ENCODE results near the gene MRPL45. TPM values are rescaled to one million over a fixed set of nuclear protein-coding genes. Genes with fewer than 3 reads are reported as not detected.

MRPL45 gene
- total and polyA plus RNA-seq, 2 of the 13 experiments (the other 11 are each of a cell fraction or from before 2014, with no cell fraction given) = 89.5 to 157 TPM

- TF ChIP-seq ZNF691 (CRISPR knock-in tag; IDR thresholded peaks at IDR 0.05; ENCODE audit: borderline replicate concordance, low read depth) = peak; percentile 86; the same call in 1 of the 2 replicates
- TF ChIP-seq SCMH1 (CRISPR knock-in tag; IDR thresholded peaks at IDR 0.05; ENCODE audit: borderline replicate concordance) = no peak
- peak; percentile 97 for TF ChIP-seq SMAD3 (CRISPR knock-in tag; IDR thresholded peaks at IDR 0.05)
- TF ChIP-seq, protein P1, sequence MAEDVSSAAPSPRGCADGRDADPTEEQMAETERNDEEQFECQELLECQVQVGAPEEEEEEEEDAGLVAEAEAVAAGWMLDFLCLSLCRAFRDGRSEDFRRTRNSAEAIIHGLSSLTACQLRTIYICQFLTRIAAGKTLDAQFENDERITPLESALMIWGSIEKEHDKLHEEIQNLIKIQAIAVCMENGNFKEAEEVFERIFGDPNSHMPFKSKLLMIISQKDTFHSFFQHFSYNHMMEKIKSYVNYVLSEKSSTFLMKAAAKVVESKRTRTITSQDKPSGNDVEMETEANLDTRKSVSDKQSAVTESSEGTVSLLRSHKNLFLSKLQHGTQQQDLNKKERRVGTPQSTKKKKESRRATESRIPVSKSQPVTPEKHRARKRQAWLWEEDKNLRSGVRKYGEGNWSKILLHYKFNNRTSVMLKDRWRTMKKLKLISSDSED (CRISPR knock-in tag; IDR thresholded peaks at IDR 0.05) = no peak
- peak; percentile 33; the same call in 1 of the 2 replicates for TF ChIP-seq RERE (CRISPR knock-in tag; IDR thresholded peaks at IDR 0.05; ENCODE audit: low read depth)
- no peak; the same call in 1 of the 2 replicates for TF ChIP-seq ZNF367 (CRISPR knock-in tag; IDR thresholded peaks at IDR 0.05; ENCODE audit: borderline replicate concordance)
- no peak for TF ChIP-seq SRSF1 (optimal IDR thresholded peaks at IDR 0.05; ENCODE audit: low read depth, low read length)
- TF ChIP-seq ARNTL (CRISPR knock-in tag; IDR thresholded peaks at IDR 0.05) = peak; percentile 53; the same call in 1 of the 2 replicates
- peak; percentile 44 for TF ChIP-seq TEAD3 (CRISPR knock-in tag; optimal IDR thresholded peaks at IDR 0.05; ENCODE audit: borderline replicate concordance)
- TF ChIP-seq ZNF614 (CRISPR knock-in tag; IDR thresholded peaks at IDR 0.05; ENCODE audit: borderline replicate concordance) = peak; percentile 75; the same call in 1 of the 2 replicates
- no peak for TF ChIP-seq ATF7-NPFF (CRISPR knock-in tag; IDR thresholded peaks at IDR 0.05; ENCODE audit: low read depth)
- peak; percentile 58 for TF ChIP-seq ZNF891 (CRISPR knock-in tag; IDR thresholded peaks at IDR 0.05)
- TF ChIP-seq, protein P2, sequence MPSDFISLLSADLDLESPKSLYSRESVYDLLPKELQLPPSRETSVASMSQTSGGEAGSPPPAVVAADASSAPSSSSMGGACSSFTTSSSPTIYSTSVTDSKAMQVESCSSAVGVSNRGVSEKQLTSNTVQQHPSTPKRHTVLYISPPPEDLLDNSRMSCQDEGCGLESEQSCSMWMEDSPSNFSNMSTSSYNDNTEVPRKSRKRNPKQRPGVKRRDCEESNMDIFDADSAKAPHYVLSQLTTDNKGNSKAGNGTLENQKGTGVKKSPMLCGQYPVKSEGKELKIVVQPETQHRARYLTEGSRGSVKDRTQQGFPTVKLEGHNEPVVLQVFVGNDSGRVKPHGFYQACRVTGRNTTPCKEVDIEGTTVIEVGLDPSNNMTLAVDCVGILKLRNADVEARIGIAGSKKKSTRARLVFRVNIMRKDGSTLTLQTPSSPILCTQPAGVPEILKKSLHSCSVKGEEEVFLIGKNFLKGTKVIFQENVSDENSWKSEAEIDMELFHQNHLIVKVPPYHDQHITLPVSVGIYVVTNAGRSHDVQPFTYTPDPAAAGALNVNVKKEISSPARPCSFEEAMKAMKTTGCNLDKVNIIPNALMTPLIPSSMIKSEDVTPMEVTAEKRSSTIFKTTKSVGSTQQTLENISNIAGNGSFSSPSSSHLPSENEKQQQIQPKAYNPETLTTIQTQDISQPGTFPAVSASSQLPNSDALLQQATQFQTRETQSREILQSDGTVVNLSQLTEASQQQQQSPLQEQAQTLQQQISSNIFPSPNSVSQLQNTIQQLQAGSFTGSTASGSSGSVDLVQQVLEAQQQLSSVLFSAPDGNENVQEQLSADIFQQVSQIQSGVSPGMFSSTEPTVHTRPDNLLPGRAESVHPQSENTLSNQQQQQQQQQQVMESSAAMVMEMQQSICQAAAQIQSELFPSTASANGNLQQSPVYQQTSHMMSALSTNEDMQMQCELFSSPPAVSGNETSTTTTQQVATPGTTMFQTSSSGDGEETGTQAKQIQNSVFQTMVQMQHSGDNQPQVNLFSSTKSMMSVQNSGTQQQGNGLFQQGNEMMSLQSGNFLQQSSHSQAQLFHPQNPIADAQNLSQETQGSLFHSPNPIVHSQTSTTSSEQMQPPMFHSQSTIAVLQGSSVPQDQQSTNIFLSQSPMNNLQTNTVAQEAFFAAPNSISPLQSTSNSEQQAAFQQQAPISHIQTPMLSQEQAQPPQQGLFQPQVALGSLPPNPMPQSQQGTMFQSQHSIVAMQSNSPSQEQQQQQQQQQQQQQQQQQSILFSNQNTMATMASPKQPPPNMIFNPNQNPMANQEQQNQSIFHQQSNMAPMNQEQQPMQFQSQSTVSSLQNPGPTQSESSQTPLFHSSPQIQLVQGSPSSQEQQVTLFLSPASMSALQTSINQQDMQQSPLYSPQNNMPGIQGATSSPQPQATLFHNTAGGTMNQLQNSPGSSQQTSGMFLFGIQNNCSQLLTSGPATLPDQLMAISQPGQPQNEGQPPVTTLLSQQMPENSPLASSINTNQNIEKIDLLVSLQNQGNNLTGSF (CRISPR knock-in tag; IDR thresholded peaks at IDR 0.05) = peak; percentile 76
- peak; percentile 18; the same call in 1 of the 2 replicates for TF ChIP-seq ZNF563 (CRISPR knock-in tag; IDR thresholded peaks at IDR 0.05)
Observed at GRCh38 chr17:38351412-38352222, 54.6 kb downstream of the MRPL45 start, which contains the start of gene SOCS7 (continued).
